PC-9 (cell line): ENCODE data around the gene MYO1A. TPM values are rescaled to one million over a fixed set of nuclear protein-coding genes. Genes with fewer than 3 reads are reported as not detected.

Source experiments
- BruUV-seq: library from RNA; stranded (reverse); fragments of 400-500 nt; replicated peaks from 2 replicates; lab custom pipeline; 2021; lab: Mats Ljungman, UMichigan
- CTCF ChIA-PET: fragments of 300-600 bp; sonication (Branson Sonifier 250); formaldehyde crosslinking; loops from one replicate; lab custom pipeline; 2022; ENCODE audit warnings: antibody characterized with exemption; lab: Charles Lee
- POLR2A ChIA-PET: fragments of 300-600 bp; sonication (Branson Sonifier 250); formaldehyde crosslinking; loops from one replicate; lab custom pipeline; 2022; ENCODE audit warnings: antibody characterized with exemption; ENCODE audit not compliant: unreplicated experiment; lab: Charles Lee
- DNase-seq, 2 experiments: peaks; one replicate each; pipeline versions ENCODE4 v3.0.0 to v3.0.0-alpha.2; 2015 to 2022; ENCODE audit warnings: mixed read lengths in 1 of 2
- H2AFZ ChIP-seq: fragments of 200-600 bp; sonication (generic); 2 replicates; pipeline ENCODE4 v1.8.1; 2017; ENCODE audit warnings: antibody characterized with exemption
- H3F3A ChIP-seq: fragments of 200-600 bp; sonication (generic); 2 replicates; pipeline ENCODE4 v1.8.1; 2017; ENCODE audit warnings: antibody characterized with exemption, mild to moderate bottlenecking, low read depth; ENCODE audit not compliant: insufficient read depth
- H3K27ac ChIP-seq: fragments of 200-600 bp; sonication (generic); 2 replicates; pipeline ENCODE4 v1.6.1; 2016; ENCODE audit warnings: mixed run types
- H3K27me3 ChIP-seq: fragments of 200-600 bp; sonication (generic); 2 replicates; pipeline ENCODE4 v1.6.1; 2016; ENCODE audit warnings: low read depth, mixed run types; ENCODE audit not compliant: insufficient read depth
- H3K36me3 ChIP-seq: fragments of 200-600 bp; sonication (generic); 2 replicates; pipeline ENCODE4 v1.6.1; 2016; ENCODE audit warnings: low read depth, mixed run types
- H3K4me1 ChIP-seq: fragments of 200-600 bp; sonication (generic); replicated peaks from 2 replicates; pipeline ENCODE4 v1.6.1; 2016; ENCODE audit warnings: mixed run types; ENCODE audit not compliant: insufficient read depth
- H3K4me2 ChIP-seq: fragments of 200-600 bp; sonication (generic); 2 replicates; pipeline ENCODE4 v1.6.1; 2017; ENCODE audit warnings: mixed run types
- H3K4me3 ChIP-seq: fragments of 200-600 bp; sonication (generic); 2 replicates; pipeline ENCODE4 v1.6.1; 2016; ENCODE audit warnings: mixed run types
- H3K79me2 ChIP-seq: fragments of 200-600 bp; sonication (generic); 2 replicates; pipeline ENCODE4 v1.6.1; 2017; ENCODE audit warnings: low read depth, mixed run types
- H3K9me2 ChIP-seq: fragments of 200-600 bp; sonication (generic); 2 replicates; pipeline ENCODE4 v1.8.1; 2017; ENCODE audit warnings: mild to moderate bottlenecking; ENCODE audit not compliant: insufficient read depth
- H3K9me3 ChIP-seq: fragments of 200-600 bp; sonication (generic); 2 replicates; pipeline ENCODE4 v1.8.1; 2016; ENCODE audit warnings: low read depth; ENCODE audit not compliant: insufficient read depth
- H4K20me1 ChIP-seq: fragments of 200-600 bp; sonication (generic); 2 replicates; pipeline ENCODE4 v1.8.1; 2017; ENCODE audit not compliant: insufficient read depth
- EZH2 ChIP-seq: fragments of 200-600 bp; sonication (generic); IDR thresholded peaks from 2 replicates; pipeline ENCODE4 v1.8.0; 2017; ENCODE audit warnings: antibody characterized with exemption, low read depth
- intact Hi-C: fragments of 100-400 bp; cut with micrococcal nuclease; formaldehyde crosslinking; loops from one replicate; pipeline ENCODE4 v1.10.0; 2022; ENCODE audit not compliant: unreplicated experiment
- total RNA-seq: library from RNA; stranded (reverse); gene quantifications from 2 replicates; pipeline ENCODE4 v1.2.3, GENCODE V29; 2021
- TF ChIP-seq, protein P1 (sequence below): fragments of 200-600 bp; sonication (generic); conservative IDR thresholded peaks from 2 replicates; pipeline ENCODE4 v1.6.1; 2017; ENCODE audit warnings: mixed run types, antibody characterized with exemption, mild to moderate bottlenecking, moderate library complexity

Gene MYO1A
- total RNA-seq, 1 experiment from 2014 or later = not detected

DNA sequence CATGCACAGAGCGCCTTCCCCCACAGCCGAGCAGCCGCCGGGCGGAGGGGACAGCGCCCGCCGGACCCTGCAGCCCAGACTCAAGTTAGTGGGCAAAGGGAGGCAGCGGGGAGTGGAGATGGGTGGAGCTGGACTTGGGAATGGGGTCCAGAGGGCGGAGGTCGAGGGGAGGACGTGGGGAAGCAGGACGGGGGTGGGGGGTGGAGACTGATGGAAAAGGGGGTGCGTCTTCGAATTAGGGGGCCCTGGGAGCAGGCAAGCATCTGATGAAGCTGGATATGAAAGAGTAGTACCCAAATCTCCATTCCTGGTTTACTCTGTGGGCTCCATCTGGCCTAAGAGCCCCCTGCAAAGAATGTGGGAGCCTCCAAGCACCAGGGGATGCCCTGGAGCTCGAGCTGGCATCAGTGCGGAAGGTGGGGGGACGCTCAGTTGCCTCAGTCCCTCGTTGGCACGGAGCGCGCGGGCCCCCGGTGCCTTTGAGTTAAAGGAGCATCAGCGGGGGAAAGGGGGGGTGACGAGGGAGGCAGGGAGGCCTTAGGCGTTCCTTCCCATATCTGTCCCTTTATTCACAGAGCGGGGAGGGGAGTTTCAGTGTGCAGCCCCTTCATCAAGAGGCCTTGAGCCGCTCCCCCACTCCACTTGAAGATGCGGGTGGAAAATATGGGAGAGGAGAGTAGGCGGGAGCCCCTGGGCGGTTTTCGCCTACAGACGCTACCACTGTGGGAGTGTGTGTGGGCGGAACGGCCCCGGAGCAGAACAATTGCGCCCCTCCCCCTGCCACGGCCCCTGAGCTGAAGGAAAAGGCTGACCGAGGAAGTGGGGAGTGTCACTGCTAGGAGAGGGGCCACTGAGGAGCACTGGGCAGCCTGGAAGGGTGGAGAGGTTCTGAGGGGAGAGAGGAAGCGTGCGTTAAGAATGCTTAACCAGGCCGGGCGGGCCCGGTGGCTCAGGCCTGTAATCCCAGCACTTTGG is 39.6 kb upstream of the MYO1A start:
- intact Hi-C loops = loop anchor here (1.0 to 5.0 kb wide), 2 partner anchors 38 to 452 kb away; no protein-coding TSS in a partner anchor
- Histone ChIP-seq H3K36me3 (no peaks in the 10 kb centered on the region), H3F3A (peaks cover 22% of the 10 kb centered on the region; the same call in 1 of the 2 replicates), H4K20me1 (0 out of 2 replicates have a peak, but pooled peaks cover 3% of the 10 kb centered on the region), H3K4me3 (peak overlapping the region; percentile 71), H3K79me2 (no peaks in the 10 kb centered on the region), H3K9me3 (no peaks in the 10 kb centered on the region), H3K4me2 (peak overlapping the region; percentile 91), H3K9me2 (no peaks in the 10 kb centered on the region), H3K27ac (no peak overlapping the region), H3K27me3 (no peaks in the 10 kb centered on the region), H2AFZ (peak overlapping the region; percentile 77), H3K4me1 (peaks cover 5% of the 10 kb centered on the region; the same call in 1 of the 2 replicates)
- no TSS peak for BruUV-seq
- ChIA-PET POLR2A (interaction anchor here (0.5 to 0.7 kb wide), 2 partner anchors 28 to 514 kb away, joined by 4 to 19 read pairs; no protein-coding TSS in a partner anchor), CTCF (interaction anchor here (0.9 kb wide), 1 partner anchor 22 kb away, joined by 3 read pairs; no protein-coding TSS in a partner anchor)
- DNase-seq = peak in 1 of 2 experiments; percentile 61
- no peak for TF ChIP-seq EZH2
- TF ChIP-seq, protein P1, sequence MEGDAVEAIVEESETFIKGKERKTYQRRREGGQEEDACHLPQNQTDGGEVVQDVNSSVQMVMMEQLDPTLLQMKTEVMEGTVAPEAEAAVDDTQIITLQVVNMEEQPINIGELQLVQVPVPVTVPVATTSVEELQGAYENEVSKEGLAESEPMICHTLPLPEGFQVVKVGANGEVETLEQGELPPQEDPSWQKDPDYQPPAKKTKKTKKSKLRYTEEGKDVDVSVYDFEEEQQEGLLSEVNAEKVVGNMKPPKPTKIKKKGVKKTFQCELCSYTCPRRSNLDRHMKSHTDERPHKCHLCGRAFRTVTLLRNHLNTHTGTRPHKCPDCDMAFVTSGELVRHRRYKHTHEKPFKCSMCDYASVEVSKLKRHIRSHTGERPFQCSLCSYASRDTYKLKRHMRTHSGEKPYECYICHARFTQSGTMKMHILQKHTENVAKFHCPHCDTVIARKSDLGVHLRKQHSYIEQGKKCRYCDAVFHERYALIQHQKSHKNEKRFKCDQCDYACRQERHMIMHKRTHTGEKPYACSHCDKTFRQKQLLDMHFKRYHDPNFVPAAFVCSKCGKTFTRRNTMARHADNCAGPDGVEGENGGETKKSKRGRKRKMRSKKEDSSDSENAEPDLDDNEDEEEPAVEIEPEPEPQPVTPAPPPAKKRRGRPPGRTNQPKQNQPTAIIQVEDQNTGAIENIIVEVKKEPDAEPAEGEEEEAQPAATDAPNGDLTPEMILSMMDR = no peak

DNA sequence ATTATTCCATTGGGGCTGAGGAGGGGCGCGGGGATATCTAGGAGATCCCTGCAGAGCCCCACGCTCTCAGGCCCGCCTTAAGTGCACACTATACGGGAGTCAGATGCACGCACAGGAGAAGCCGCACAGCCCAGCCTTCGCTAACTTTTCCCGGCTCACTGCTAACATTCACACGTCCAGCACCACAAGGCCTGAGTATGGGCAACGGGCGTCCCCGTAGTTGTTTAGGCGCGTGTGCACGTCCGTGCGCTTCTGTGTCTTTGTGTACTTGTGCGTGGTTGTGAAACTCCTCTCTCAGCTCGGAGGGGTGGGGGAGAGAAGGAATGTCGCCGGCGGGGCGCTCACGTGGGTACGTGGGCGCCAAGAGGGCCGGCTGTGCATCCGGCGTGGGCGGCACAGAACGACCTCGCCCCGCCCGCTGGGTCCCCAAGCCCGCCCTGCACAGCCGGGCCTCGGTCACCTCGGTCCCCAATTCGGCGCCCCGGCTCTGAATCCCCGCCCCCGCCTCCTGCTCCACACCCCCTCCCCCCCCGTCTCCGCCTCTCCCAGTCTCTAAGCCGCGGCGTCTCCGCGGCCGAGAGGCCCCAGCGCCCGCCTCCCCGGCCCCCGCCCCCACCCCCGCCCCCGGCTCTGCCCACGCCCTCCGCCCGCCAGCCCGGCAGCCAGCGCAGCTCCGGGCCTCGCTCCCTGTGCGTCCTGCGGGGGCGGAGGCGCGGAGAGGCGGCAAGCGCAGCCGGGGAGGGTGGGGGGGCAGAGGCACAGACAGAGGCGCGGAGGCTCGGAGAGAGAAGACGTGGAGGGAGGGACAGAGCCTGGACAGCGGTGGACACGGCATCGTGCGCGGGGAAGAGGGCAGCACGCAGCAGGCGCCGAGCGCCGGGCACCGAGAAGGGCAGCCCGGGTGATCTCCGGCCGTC is 38.7 kb upstream of the MYO1A start, which contains the start of gene NAB2:
Gene NAB2, plus strand, starts transcription at position 761 of the 917 bp plus-strand sequence. CDS start 158 bp downstream, outside the sequence.
- TF ChIP-seq, protein P1 = no peak
- TF ChIP-seq EZH2 = no peak
- CTCF ChIA-PET = interaction anchor here (0.6 kb wide), 2 partner anchors 23 to 94 kb away, joined by 4 to 5 read pairs; partner anchors contain the start of gene STAT6
- BruUV-seq = no TSS peak
- peaks cover 26% of the 10 kb centered on the region; the same call in 1 of the 2 replicates for H3F3A ChIP-seq
- POLR2A ChIA-PET = interaction anchor here (0.7 to 2.5 kb wide), 4 partner anchors 10 to 39 kb away, joined by 15 to 28 read pairs (median 16); partner anchors contain the start of genes LRP1, NEMP1 and STAT6
- H3K9me2 ChIP-seq = no peaks in the 10 kb centered on the region
- intact Hi-C loops = loop anchor here (1.0 to 5.0 kb wide), 4 partner anchors 23 to 451 kb away; partner anchors contain the start of genes PTGES3 and STAT6
- no peaks in the 10 kb centered on the region for H3K79me2 ChIP-seq
- peak within 1 kb of the TSS; percentile 96 for H3K4me2 ChIP-seq
- H3K4me3 ChIP-seq = peak within 1 kb of the TSS; percentile 94
- H3K36me3 ChIP-seq = no peaks in the 10 kb centered on the region
- H3K27ac ChIP-seq = peak within 1 kb of the TSS; percentile 91
- peak within 1 kb of the TSS; percentile 92 for H2AFZ ChIP-seq
- DNase-seq = peak; percentile 82 to 95
- H4K20me1 ChIP-seq = 0 out of 2 replicates have a peak, but pooled peaks cover 3% of the 10 kb centered on the region
- no peaks in the 10 kb centered on the region for H3K27me3 ChIP-seq
- no peaks in the 10 kb centered on the region for H3K9me3 ChIP-seq
- peaks cover 5% of the 10 kb centered on the region; the same call in 1 of the 2 replicates for H3K4me1 ChIP-seq
